ENCODE measurements around the gene MXI1. TPM values are rescaled to one million over a fixed set of nuclear protein-coding genes. Genes with fewer than 3 reads are reported as not detected.

MXI1 gene
- total RNA-seq (10 to 100 TPM; 10.6 to 49.4 (median 20.7) TPM), polyA plus RNA-seq (1 to 10 TPM; 6.8 to 9.8 (median 8.8) TPM)
- long read RNA-seq, donor 1, transcript MXI1-202 (6 exons, 3,470 nt): major isoform, 10 of 64 reads
- long read RNA-seq, donor 1, transcript MXI1-201 (6 exons, 2,424 nt): minor isoform, 8 of 64 reads
- long read RNA-seq, donor 1, partial matches to known transcripts: 46 of 64 reads
- long read RNA-seq, donor 1, other reads (novel, unspliced or antisense): 0 of 64 reads
- long read RNA-seq, donor 2, transcript MXI1-201 (6 exons, 2,424 nt): major isoform, 8 of 8 reads
- long read RNA-seq, donor 2, partial matches to known transcripts: 0 of 8 reads
- long read RNA-seq, donor 2, other reads (novel, unspliced or antisense): 0 of 8 reads

- WGBS, 5 donors: 3 to 9% (median 5%) methylated on average over 23 to 37 of the region's 37 CpGs
- peak within 1 kb of the TSS; percentile 68 to 92 (median 82) for H3K27ac ChIP-seq
- peaks cover 0 to 50% (median 27%) of the 10 kb centered on the region in 6 donors for H3K4me1 ChIP-seq
- H3K36me3 ChIP-seq: no peaks in the 10 kb centered on the region
- peak within 1 kb of the TSS; percentile 43 to 82 (median 70) for H3K4me3 ChIP-seq
- no peaks in the 10 kb centered on the region for H3K9me3 ChIP-seq
- DNase-seq: peak; percentile 91
- H3K27me3 ChIP-seq (replicated peaks in 1 of 7): peaks cover 0 to 35% (median 0%) of the 10 kb centered on the region in 7 donors
- intact Hi-C loops (cut with DNase I; ENCODE audit: low total_unique reads): no loop called here
- TF ChIP-seq POLR2A (IDR thresholded peaks at IDR 0.05) (no peak), POLR2AphosphoS5 (IDR thresholded peaks at IDR 0.05) (peak in 2 of 3 donors; percentile 53)
- TF ChIP-seq, protein P1, sequence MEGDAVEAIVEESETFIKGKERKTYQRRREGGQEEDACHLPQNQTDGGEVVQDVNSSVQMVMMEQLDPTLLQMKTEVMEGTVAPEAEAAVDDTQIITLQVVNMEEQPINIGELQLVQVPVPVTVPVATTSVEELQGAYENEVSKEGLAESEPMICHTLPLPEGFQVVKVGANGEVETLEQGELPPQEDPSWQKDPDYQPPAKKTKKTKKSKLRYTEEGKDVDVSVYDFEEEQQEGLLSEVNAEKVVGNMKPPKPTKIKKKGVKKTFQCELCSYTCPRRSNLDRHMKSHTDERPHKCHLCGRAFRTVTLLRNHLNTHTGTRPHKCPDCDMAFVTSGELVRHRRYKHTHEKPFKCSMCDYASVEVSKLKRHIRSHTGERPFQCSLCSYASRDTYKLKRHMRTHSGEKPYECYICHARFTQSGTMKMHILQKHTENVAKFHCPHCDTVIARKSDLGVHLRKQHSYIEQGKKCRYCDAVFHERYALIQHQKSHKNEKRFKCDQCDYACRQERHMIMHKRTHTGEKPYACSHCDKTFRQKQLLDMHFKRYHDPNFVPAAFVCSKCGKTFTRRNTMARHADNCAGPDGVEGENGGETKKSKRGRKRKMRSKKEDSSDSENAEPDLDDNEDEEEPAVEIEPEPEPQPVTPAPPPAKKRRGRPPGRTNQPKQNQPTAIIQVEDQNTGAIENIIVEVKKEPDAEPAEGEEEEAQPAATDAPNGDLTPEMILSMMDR (IDR thresholded peaks at IDR 0.05 in 8 of 11, conservative IDR thresholded peaks at IDR 0.05 in 3 of 11): no peak
Observed at GRCh38 chr10:110207011-110207804, at the start of gene MXI1. MXI1 (plus strand) TSS chr10:110207605; CDS start chr10:110207809, 204 bp downstream.

DNA sequence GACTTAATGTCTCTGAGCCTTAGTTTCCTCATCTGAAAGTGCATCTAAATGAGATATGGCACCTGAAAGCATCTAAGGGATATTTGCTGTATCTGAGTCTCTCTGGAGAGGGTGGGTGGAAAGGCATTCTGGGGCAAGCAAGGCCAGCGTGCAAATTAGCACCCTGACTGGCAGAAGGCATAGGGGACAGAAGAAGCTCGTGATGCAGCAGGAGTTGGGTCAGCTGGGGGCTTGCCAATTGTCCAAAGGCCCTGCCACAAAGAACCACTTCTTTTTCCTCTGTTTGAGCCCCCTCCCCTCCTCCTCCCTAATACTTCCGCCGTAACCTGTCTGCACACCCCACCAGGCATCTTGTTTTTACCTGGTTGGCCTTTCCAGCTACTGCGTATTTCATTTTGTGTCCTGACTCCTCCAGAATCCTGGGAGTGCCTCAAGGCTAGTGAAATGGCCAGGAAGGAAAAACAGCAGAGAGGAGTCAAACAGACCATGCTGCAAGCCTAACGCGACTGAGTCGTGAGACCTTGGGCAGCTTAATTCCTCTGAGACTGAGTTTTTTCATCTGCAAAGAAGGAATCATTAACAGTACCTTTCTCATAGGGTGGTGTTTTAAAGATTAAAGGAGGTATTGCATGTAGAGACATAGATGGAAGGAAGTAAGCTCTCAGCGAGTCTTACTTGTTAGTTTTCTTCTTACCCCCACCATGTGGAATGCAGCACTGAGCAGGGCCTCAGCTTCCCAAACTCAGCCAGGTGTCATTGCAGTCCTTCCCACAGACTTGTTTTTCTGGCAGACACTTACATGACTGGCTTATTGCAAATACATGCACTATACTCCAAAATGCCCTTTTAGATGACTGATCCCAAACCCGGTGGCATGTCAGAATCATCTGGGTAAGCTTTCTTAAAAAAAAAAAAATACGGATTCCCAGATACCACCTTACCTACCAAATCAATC lies 49.1 kb upstream of the MXI1 start:
- peak; percentile 18 for DNase-seq
- peaks cover 0 to 40% (median 19%) of the 10 kb centered on the region in 6 donors for H3K4me1 ChIP-seq
- no peaks in the 10 kb centered on the region for H3K36me3 ChIP-seq
- WGBS, 5 donors: 74 to 83% (median 81%) methylated on average over 11 of the region's 11 CpGs
- no peaks in the 10 kb centered on the region for H3K9me3 ChIP-seq
- H3K4me3 ChIP-seq: no peak overlapping the region
- no peak overlapping the region for H3K27ac ChIP-seq
- peaks cover 0 to 58% (median 0%) of the 10 kb centered on the region in 7 donors for H3K27me3 ChIP-seq (replicated peaks in 1 of 7)
- TF ChIP-seq POLR2AphosphoS5 (IDR thresholded peaks at IDR 0.05): no peak
- TF ChIP-seq, protein P1 (IDR thresholded peaks at IDR 0.05 in 8 of 11, conservative IDR thresholded peaks at IDR 0.05 in 3 of 11): no peak
- TF ChIP-seq POLR2A (IDR thresholded peaks at IDR 0.05): no peak
- intact Hi-C loops (cut with DNase I; ENCODE audit: low total_unique reads): no loop called here

GRCh38 chr10:110160081-110160480 lies 47.3 kb upstream of the MXI1 start:
- Histone ChIP-seq H3K36me3 (no peaks in the 10 kb centered on the region), H3K4me1 (peaks cover 0 to 35% (median 16%) of the 10 kb centered on the region in 6 donors), H3K27ac (no peak overlapping the region), H3K27me3 (replicated peaks in 1 of 7) (peaks cover 0 to 66% (median 5%) of the 10 kb centered on the region in 7 donors), H3K4me3 (no peak overlapping the region), H3K9me3 (no peaks in the 10 kb centered on the region)
- DNase-seq: peak; percentile 10
- TF ChIP-seq POLR2AphosphoS5 (IDR thresholded peaks at IDR 0.05): no peak
- TF ChIP-seq, protein P1 (IDR thresholded peaks at IDR 0.05 in 8 of 11, conservative IDR thresholded peaks at IDR 0.05 in 3 of 11): no peak
- TF ChIP-seq POLR2A (IDR thresholded peaks at IDR 0.05): no peak
- intact Hi-C loops (cut with DNase I; ENCODE audit: low total_unique reads): no loop called here
- 85 to 92% (median 90%) methylated on average over 4 of the region's 4 CpGs for WGBS, 5 donors
